K562 (cell line): ENCODE data around the gene BRF1. TPM values are rescaled to one million over a fixed set of nuclear protein-coding genes. Genes with fewer than 3 reads are reported as not detected.

Experiments
- ATAC-seq: fragments of 200-7000 bp; cut with Tn5 transposase; 3 replicates; pipeline ENCODE4 v1.9.1; 2020; ENCODE audit warnings: moderate library complexity
- BruUV-seq: library from RNA; stranded (reverse); fragments of 400-500 nt; replicated peaks from 2 replicates; lab custom pipeline; 2021; lab: Mats Ljungman, UMichigan
- CTCF ChIA-PET: fragments of 300-600 bp; formaldehyde crosslinking; extraction: SDS; loops from one replicate; lab custom pipeline; 2021; ENCODE audit warnings: low intra/inter-chr PET ratio; lab: Yijun Ruan, JAX
- POLR2A ChIA-PET: fragments of 300-600, 350-650 bp; sonication (Branson Sonifier 250); formaldehyde crosslinking; extraction: SDS; loops from one replicate; lab custom pipeline; 2021; ENCODE audit warnings: antibody characterized with exemption, inconsistent platforms; lab: Yijun Ruan, JAX
- DNase-seq, 4 experiments: peaks; one replicate each; pipeline versions ENCODE4 v3.0.0 to v3.0.0-alpha.2; 2011 to 2018; ENCODE audit warnings: low spot score in 3 of 4, mixed read lengths in 3 of 4; ENCODE audit errors: extremely low read depth in 1 of 4
- FAIRE-seq: peaks from 2 replicates; lab custom pipeline; 2011; peaks lifted over from hg19 to GRCh38; lab: Jason Lieb, UNC
- H2AFZ ChIP-seq: 2 replicates; pipeline ENCODE4 v1.6.0; 2011; ENCODE audit warnings: low read depth, low read length, control low read depth, inconsistent platforms
- H3K27ac ChIP-seq: fragments of 200-600 bp; 3 replicates; pipeline ENCODE4 v1.8.0; 2011; ENCODE audit warnings: low read depth, mild to moderate bottlenecking, control low read depth, inconsistent platforms, low read length, moderate library complexity, mixed read lengths; ENCODE audit errors: extremely low read depth
- H3K27me3 ChIP-seq, 2 experiments: fragments of 300-600 bp in 1 of 2; 2 replicates in 1 of 2; 3 replicates in 1 of 2; pipeline versions ENCODE4 v1.6.0 to v1.8.0; 2011; ENCODE audit warnings: inconsistent platforms in 2 of 2, low read length in 2 of 2, mild to moderate bottlenecking in 1 of 2, mixed read lengths in 1 of 2, moderate library complexity in 1 of 2; ENCODE audit not compliant: control insufficient read depth in 2 of 2, insufficient read depth in 2 of 2
- H3K36me3 ChIP-seq: fragments of 300-600 bp; 3 replicates; pipeline ENCODE4 v1.8.0; 2011; ENCODE audit warnings: mild to moderate bottlenecking, low read length, inconsistent platforms; ENCODE audit not compliant: control insufficient read depth, insufficient read depth
- H3K4me1 ChIP-seq, 2 experiments: fragments of 200-600 bp in 1 of 2; replicated peaks in 1 of 2; 2 replicates in 1 of 2; 3 replicates in 1 of 2; pipeline versions ENCODE4 v1.5.1 to v1.8.0; 2011; ENCODE audit warnings: inconsistent platforms in 2 of 2, low read length in 2 of 2, mild to moderate bottlenecking in 1 of 2, mixed read lengths in 1 of 2, moderate library complexity in 1 of 2; ENCODE audit not compliant: control insufficient read depth in 2 of 2, insufficient read depth in 2 of 2
- H3K4me2 ChIP-seq: 2 replicates; pipeline ENCODE4 v1.6.1; 2011; ENCODE audit warnings: low read length, control low read depth, inconsistent platforms, mixed read lengths; ENCODE audit not compliant: insufficient read depth
- H3K4me3 ChIP-seq: fragments of 200-600 bp; sonication (generic), shearing (Covaris generic); 2 replicates; pipeline ENCODE4 v1.5.1; 2016; ENCODE audit warnings: control low read depth, inconsistent platforms
- H3K79me2 ChIP-seq: fragments of 200-600 bp; 3 replicates; pipeline ENCODE4 v1.8.0; 2011; ENCODE audit warnings: low read length, inconsistent platforms; ENCODE audit not compliant: control insufficient read depth, insufficient read depth
- H3K9ac ChIP-seq, 2 experiments: 2 replicates each; pipeline versions ENCODE4 v1.6.0 to v1.6.1; 2011; ENCODE audit warnings: low read depth in 2 of 2, low read length in 2 of 2, control low read depth in 1 of 2, inconsistent platforms in 1 of 2, mild to moderate bottlenecking in 1 of 2, mixed read lengths in 1 of 2; ENCODE audit not compliant: insufficient read depth in 1 of 2
- H3K9me1 ChIP-seq: one replicate; pipeline ENCODE4 v1.6.0; 2011; ENCODE audit warnings: inconsistent platforms, mild to moderate bottlenecking, low read length, moderate library complexity; ENCODE audit not compliant: control insufficient read depth, insufficient read depth
- H3K9me3 ChIP-seq: replicated peaks from 2 replicates; pipeline ENCODE4 v1.5.1; 2011; ENCODE audit warnings: low read depth, low read length, inconsistent platforms; ENCODE audit not compliant: control insufficient read depth, insufficient read depth
- H4K20me1 ChIP-seq: replicated peaks from 2 replicates; pipeline ENCODE4 v1.6.1; 2011; ENCODE audit warnings: low read length, inconsistent platforms, mixed read lengths; ENCODE audit not compliant: control insufficient read depth, insufficient read depth
- BCL6 ChIP-seq: fragments of 250-450 bp; sonication (Bioruptor Pico); IDR thresholded peaks from 2 replicates; pipeline ENCODE4 v1.4.0; 2020
- HOMEZ ChIP-seq: fragments of 250-450 bp; sonication (Bioruptor Pico); IDR thresholded peaks from 2 replicates; pipeline ENCODE4 v1.4.0; 2020; ENCODE audit warnings: mild to moderate bottlenecking, moderate library complexity
- RB1 ChIP-seq: fragments of 450-650 bp; IDR thresholded peaks from 2 replicates; pipeline ENCODE4 v1.6.1; 2017; ENCODE audit warnings: low read depth, mild to moderate bottlenecking
- RERE ChIP-seq: sonication (generic); formaldehyde crosslinking; IDR thresholded peaks from 2 replicates; pipeline ENCODE4 v1.8.0; 2023; ENCODE audit warnings: missing genetic modification reagents, mild to moderate bottlenecking, borderline replicate concordance
- SREBF1 ChIP-seq: fragments of 150-350 bp; IDR thresholded peaks from 2 replicates; pipeline ENCODE4 v1.6.1; 2014; ENCODE audit warnings: antibody characterized with exemption, low read depth, low read length, borderline replicate concordance
- TAF7 ChIP-seq: fragments of 450-650 bp; IDR thresholded peaks from 2 replicates; pipeline ENCODE4 v1.6.1; 2016; ENCODE audit warnings: missing genetic modification characterization, missing compliant biosample characterization
- VEZF1 ChIP-seq: fragments of 200-800 bp; sonication (Bioruptor generic); IDR thresholded peaks from 2 replicates; pipeline ENCODE4 v1.6.1; 2017; ENCODE audit warnings: missing genetic modification characterization, missing compliant biosample characterization
- ZNF24 ChIP-seq: fragments of 450-650 bp; IDR thresholded peaks from 2 replicates; pipeline ENCODE4 v1.6.1; 2016
- ZNF436 ChIP-seq: fragments of 250-450, 450-650 bp; sonication (Bioruptor Pico); formaldehyde crosslinking; IDR thresholded peaks from 2 replicates; pipeline ENCODE4 v1.7.0; 2020; ENCODE audit warnings: mild to moderate bottlenecking
- WGBS: fragments of 100-300 bp; shearing (Covaris generic); methylation state at CpG from one replicate; pipeline ENCODE4 v1.1.6; 2016; ENCODE audit warnings: low coverage, mixed read lengths; ENCODE audit not compliant: insufficient coverage; ENCODE audit errors: missing lambda C conversion rate; 5-methylcytosine and 5-hydroxymethylcytosine counted together
- in situ Hi-C: fragments of 300-500 bp; cut with MboI; formaldehyde crosslinking; loops from 4 replicates; pipeline ENCODE4 v1.15.0; 2018; ENCODE audit warnings: inconsistent platforms, mixed read lengths
- intact Hi-C: fragments of 100-400 bp; cut with micrococcal nuclease; formaldehyde crosslinking; loops from 2 replicates; pipeline ENCODE4 v1.14.2; 2022
- polyA plus RNA-seq, 8 experiments: library from polyadenylated mRNA; depleted of rRNA in 4 of 8; stranded (reverse) in 5 of 8; unstranded in 3 of 8; fragments of >200 nt; fragmentation: Nextera tagmentation in 2 of 8; fragmentation: Illumina TruSeq in 1 of 8; extraction: Ambion mirVana in 2 of 8; extraction: Trizol in 1 of 8; gene quantifications; 2 replicates each; pipeline versions ENCODE4 v1.2.1 to v1.2.3, GENCODE V29; 2011 to 2014; ENCODE audit warnings: inconsistent platforms in 1 of 8, missing spikeins in 1 of 8
- total RNA-seq, 7 experiments: library from RNA; depleted of rRNA in 6 of 7; stranded (reverse); fragments of >200 nt in 6 of 7; fragmentation: Illumina TruSeq in 2 of 7; extraction: Trizol in 2 of 7; gene quantifications; 2 replicates each; pipeline versions ENCODE4 v1.2.1 to v1.2.3, GENCODE V29; 2011 to 2021; ENCODE audit warnings: low replicate concordance in 1 of 7
- TF ChIP-seq, protein P1 (sequence below): sonication (generic); formaldehyde crosslinking; IDR thresholded peaks from 2 replicates; pipeline ENCODE4 v1.9.0; 2022; ENCODE audit warnings: mild to moderate bottlenecking, missing genetic modification reagents
- TF ChIP-seq, protein P2 (sequence below): fragments of 250-450 bp; sonication (Bioruptor Pico); IDR thresholded peaks from 2 replicates; pipeline ENCODE4 v1.4.0; 2020; ENCODE audit warnings: mild to moderate bottlenecking, moderate library complexity, borderline replicate concordance

Gene BRF1
- total and polyA plus RNA-seq, 9 of the 15 experiments (the other 6 are each of a cell fraction or from before 2014, with no cell fraction given) = 0.14 to 24.6 (median 8.2) TPM

- no peaks in the 10 kb centered on the region for H4K20me1 ChIP-seq
- no TSS peak for BruUV-seq
- TF ChIP-seq, protein P1, sequence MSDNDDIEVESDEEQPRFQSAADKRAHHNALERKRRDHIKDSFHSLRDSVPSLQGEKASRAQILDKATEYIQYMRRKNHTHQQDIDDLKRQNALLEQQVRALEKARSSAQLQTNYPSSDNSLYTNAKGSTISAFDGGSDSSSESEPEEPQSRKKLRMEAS (CRISPR knock-in tag) = no peak
- TF ChIP-seq TAF7 (tag) = no peak
- TF ChIP-seq SREBF1 = no peak
- TF ChIP-seq, protein P2, sequence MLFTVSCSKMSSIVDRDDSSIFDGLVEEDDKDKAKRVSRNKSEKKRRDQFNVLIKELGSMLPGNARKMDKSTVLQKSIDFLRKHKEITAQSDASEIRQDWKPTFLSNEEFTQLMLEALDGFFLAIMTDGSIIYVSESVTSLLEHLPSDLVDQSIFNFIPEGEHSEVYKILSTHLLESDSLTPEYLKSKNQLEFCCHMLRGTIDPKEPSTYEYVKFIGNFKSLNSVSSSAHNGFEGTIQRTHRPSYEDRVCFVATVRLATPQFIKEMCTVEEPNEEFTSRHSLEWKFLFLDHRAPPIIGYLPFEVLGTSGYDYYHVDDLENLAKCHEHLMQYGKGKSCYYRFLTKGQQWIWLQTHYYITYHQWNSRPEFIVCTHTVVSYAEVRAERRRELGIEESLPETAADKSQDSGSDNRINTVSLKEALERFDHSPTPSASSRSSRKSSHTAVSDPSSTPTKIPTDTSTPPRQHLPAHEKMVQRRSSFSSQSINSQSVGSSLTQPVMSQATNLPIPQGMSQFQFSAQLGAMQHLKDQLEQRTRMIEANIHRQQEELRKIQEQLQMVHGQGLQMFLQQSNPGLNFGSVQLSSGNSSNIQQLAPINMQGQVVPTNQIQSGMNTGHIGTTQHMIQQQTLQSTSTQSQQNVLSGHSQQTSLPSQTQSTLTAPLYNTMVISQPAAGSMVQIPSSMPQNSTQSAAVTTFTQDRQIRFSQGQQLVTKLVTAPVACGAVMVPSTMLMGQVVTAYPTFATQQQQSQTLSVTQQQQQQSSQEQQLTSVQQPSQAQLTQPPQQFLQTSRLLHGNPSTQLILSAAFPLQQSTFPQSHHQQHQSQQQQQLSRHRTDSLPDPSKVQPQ (CRISPR knock-in tag) = no peak
- no peak for TF ChIP-seq VEZF1
- TF ChIP-seq ZNF24 = no peak
- TF ChIP-seq HOMEZ (CRISPR knock-in tag) = no peak
- no peak for TF ChIP-seq BCL6
- TF ChIP-seq RERE = no peak
- TF ChIP-seq RB1 = no peak
- no peak for TF ChIP-seq ZNF436
These were observed 59.2 kb downstream of the BRF1 start for GRCh38 chr14:105241641-105242040.

More at GRCh38 chr14:105241641-105242040, 59.2 kb downstream of the BRF1 start:
- Histone ChIP-seq H3K4me1 (no peaks in the 10 kb centered on the region), H3K4me3 (no peak overlapping the region), H3K27me3 (no peaks in the 10 kb centered on the region), H3K9me1 (no peaks in the 10 kb centered on the region), H3K9me3 (no peaks in the 10 kb centered on the region), H3K36me3 (peaks cover 13% of the 10 kb centered on the region; the same call in 1 of the 3 replicates), H3K9ac (no peak overlapping the region), H3K79me2 (no peaks in the 10 kb centered on the region), H3K4me2 (no peak overlapping the region), H2AFZ (no peak overlapping the region), H3K27ac (no peak overlapping the region)
- FAIRE-seq (no peak), ATAC-seq (no peak), DNase-seq (no peak)
- in situ Hi-C loops (no loop called here), intact Hi-C loops (no loop called here)
- CTCF ChIA-PET = no interaction called here
- POLR2A ChIA-PET = no interaction called here
- WGBS = 65% methylated on average over 7 of the region's 19 CpGs
